A549 (cell line): Measurements from ENCODE around the gene PPP1R9B. TPM values are rescaled to one million over a fixed set of nuclear protein-coding genes. Genes with fewer than 3 reads are reported as not detected.

Source experiments
- ATAC-seq, 2 experiments: fragments of 200-7000 bp in 1 of 2; fragments of >200 bp in 1 of 2; cut with Nextera tagmentation in 1 of 2; cut with Tn5 transposase in 1 of 2; 3 replicates each; pipeline versions ENCODE4 v1.8.0 to v1.9.1; 2018 to 2020; ENCODE audit warnings: mild to moderate bottlenecking in 1 of 2, moderate library complexity in 1 of 2
- CTCF ChIA-PET: fragments of 300-600 bp; sonication (Branson Sonifier 250); formaldehyde crosslinking; extraction: SDS; loops from one replicate; lab custom pipeline; 2021; ENCODE audit warnings: antibody characterized with exemption, inconsistent platforms; lab: Yijun Ruan, JAX
- POLR2A ChIA-PET: fragments of 350-600 bp; formaldehyde crosslinking; extraction: SDS; loops from one replicate; lab custom pipeline; 2021; ENCODE audit warnings: antibody characterized with exemption, inconsistent platforms; lab: Yijun Ruan, JAX
- DNase-seq, 2 experiments: peaks; one replicate each; pipeline versions ENCODE4 v3.0.0 to v3.0.0-alpha.2; 2011 to 2016; ENCODE audit warnings: low read depth in 1 of 2, low spot score in 1 of 2
- FAIRE-seq: peaks from 2 replicates; lab custom pipeline; 2011; peaks lifted over from hg19 to GRCh38; lab: Jason Lieb, UNC
- H3K27ac ChIP-seq, 2 experiments: fragments of >200 bp; sonication (Bioruptor Twin); formaldehyde crosslinking; 3 replicates each; pipeline ENCODE4 v1.5.1; 2016 to 2017
- H3K4me1 ChIP-seq: fragments of >200 bp; sonication (Bioruptor Twin); formaldehyde crosslinking; 3 replicates; pipeline ENCODE4 v1.6.1; 2016
- H3K4me2 ChIP-seq: fragments of >200 bp; sonication (Bioruptor Twin); formaldehyde crosslinking; 3 replicates; pipeline ENCODE4 v1.6.1; 2016
- H3K4me3 ChIP-seq: fragments of >200 bp; sonication (Bioruptor Twin); formaldehyde crosslinking; 3 replicates; pipeline ENCODE4 v1.5.1; 2016
- H3K9me3 ChIP-seq: fragments of >200 bp; sonication (Bioruptor Twin); formaldehyde crosslinking; 3 replicates; pipeline ENCODE4 v1.6.1; 2016
- ATOH8 ChIP-seq: fragments of 250-450 bp; sonication (Bioruptor Pico); IDR thresholded peaks from 2 replicates; pipeline ENCODE4 v1.5.0; 2020; ENCODE audit warnings: low read depth, mild to moderate bottlenecking, moderate library complexity
- CEBPB ChIP-seq, 2 experiments: fragments of >200 bp in 1 of 2; sonication (Bioruptor Twin) in 1 of 2; formaldehyde crosslinking in 1 of 2; IDR thresholded peaks; 2 replicates each; pipeline ENCODE4 v1.6.1; 2012 to 2016
- CTCF ChIP-seq: fragments of >200 bp; sonication (Bioruptor Twin); formaldehyde crosslinking; IDR thresholded peaks from 3 replicates; pipeline ENCODE4 v1.5.1; 2016
- EP300 ChIP-seq, 2 experiments: fragments of >200 bp; sonication (Bioruptor Twin); formaldehyde crosslinking; IDR thresholded peaks; 2 replicates in 1 of 2; 3 replicates in 1 of 2; pipeline ENCODE4 v1.6.1; 2016 to 2017
- FOSL2 ChIP-seq, 2 experiments: fragments of 450-650 bp in 1 of 2; fragments of >200 bp in 1 of 2; sonication (Bioruptor Twin) in 1 of 2; formaldehyde crosslinking; IDR thresholded peaks; 2 replicates each; pipeline versions ENCODE4 v1.5.0 to v1.6.1; 2016 to 2020; ENCODE audit warnings: mild to moderate bottlenecking in 1 of 2, moderate library complexity in 1 of 2
- GATA3 ChIP-seq: IDR thresholded peaks from 2 replicates; pipeline ENCODE4 v1.6.1; 2012; ENCODE audit warnings: borderline replicate concordance
- HOXB5 ChIP-seq: fragments of 250-450 bp; sonication (Bioruptor Pico); IDR thresholded peaks from 2 replicates; pipeline ENCODE4 v1.5.0; 2020; ENCODE audit warnings: mild to moderate bottlenecking, moderate library complexity
- JUN ChIP-seq, 2 experiments: fragments of >200 bp; sonication (Bioruptor Twin); formaldehyde crosslinking; IDR thresholded peaks; 2 replicates in 1 of 2; 3 replicates in 1 of 2; pipeline ENCODE4 v1.6.1; 2016 to 2017
- JUNB ChIP-seq: fragments of >200 bp; sonication (Bioruptor Twin); formaldehyde crosslinking; IDR thresholded peaks from 2 replicates; pipeline ENCODE4 v1.6.1; 2016
- MAFK ChIP-seq: fragments of 450-650 bp; IDR thresholded peaks from 2 replicates; pipeline ENCODE4 v1.6.1; 2014; ENCODE audit not compliant: partially characterized antibody
- MAX ChIP-seq: IDR thresholded peaks from 2 replicates; pipeline ENCODE4 v1.6.1; 2012
- MAZ ChIP-seq: fragments of 150-350 bp; IDR thresholded peaks from 2 replicates; pipeline ENCODE4 v1.6.1; 2014; ENCODE audit warnings: antibody characterized with exemption, low read depth, low read length, borderline replicate concordance
- NPAS2 ChIP-seq: fragments of 250-450 bp; sonication (Bioruptor Pico); IDR thresholded peaks from 2 replicates; pipeline ENCODE4 v1.8.0; 2022; ENCODE audit warnings: mild to moderate bottlenecking, moderate library complexity, borderline replicate concordance
- PBX3 ChIP-seq: IDR thresholded peaks from 2 replicates; pipeline ENCODE4 v1.6.1; 2012
- POLR2A ChIP-seq: IDR thresholded peaks from 2 replicates; pipeline ENCODE4 v1.6.1; 2012; ENCODE audit warnings: mild to moderate bottlenecking, low read length
- POLR2AphosphoS2 ChIP-seq: conservative IDR thresholded peaks from 2 replicates; pipeline ENCODE4 v1.6.1; 2012; ENCODE audit warnings: low read length, improper control_type of control experiment, inconsistent platforms
- RAD21 ChIP-seq, 2 experiments: fragments of >200 bp in 1 of 2; sonication (Bioruptor Twin) in 1 of 2; formaldehyde crosslinking in 1 of 2; IDR thresholded peaks in 1 of 2; conservative IDR thresholded peaks in 1 of 2; 2 replicates in 1 of 2; 3 replicates in 1 of 2; pipeline ENCODE4 v1.6.1; 2012 to 2018; ENCODE audit warnings: inconsistent platforms in 1 of 2
- REST ChIP-seq: fragments of 200-600 bp; sonication (generic); IDR thresholded peaks from 2 replicates; pipeline ENCODE4 v1.6.1; 2016; ENCODE audit warnings: antibody characterized with exemption, mild to moderate bottlenecking, moderate library complexity
- RFX5 ChIP-seq: fragments of 450-650 bp; IDR thresholded peaks from 2 replicates; pipeline ENCODE4 v1.7.1; 2014; ENCODE audit warnings: antibody characterized with exemption, mild to moderate bottlenecking, moderate library complexity
- SMC3 ChIP-seq: fragments of >200 bp; sonication (Bioruptor Twin); formaldehyde crosslinking; IDR thresholded peaks from 3 replicates; pipeline ENCODE4 v1.6.1; 2018; ENCODE audit warnings: inconsistent platforms
- SREBF2 ChIP-seq: fragments of 450-650 bp; IDR thresholded peaks from 2 replicates; pipeline ENCODE4 v1.6.1; 2014; ENCODE audit warnings: mild to moderate bottlenecking, moderate library complexity
- TP53 ChIP-seq: fragments of 250-450 bp; sonication (Bioruptor Pico); IDR thresholded peaks from 2 replicates; pipeline ENCODE4 v1.5.0; 2021; ENCODE audit warnings: mild to moderate bottlenecking, moderate library complexity
- WGBS: methylation state at CpG from one replicate; pipeline ENCODE4 v1.1.6; 2017; ENCODE audit errors: missing lambda C conversion rate; 5-methylcytosine and 5-hydroxymethylcytosine counted together
- polyA plus RNA-seq, 4 experiments: library from polyadenylated mRNA; depleted of rRNA in 3 of 4; stranded (reverse); fragments of >200 nt; fragmentation: RNase III in 1 of 4; extraction: RNeasy Plus Mini Kit Qiagen cat#74134 plus additional on column Dnase treatment in 1 of 4; gene quantifications; 2 replicates in 3 of 4; 3 replicates in 1 of 4; pipeline ENCODE4 v1.2.3, GENCODE V29; 2011 to 2017

PPP1R9B gene
- polyA plus RNA-seq, 2 of the 4 experiments (the other 2 are of a cell fraction), result 22.0 to 40.6 TPM

GRCh38 chr17:50139950-50140885, 10.3 kb downstream of the PPP1R9B start:
- H3K4me2 ChIP-seq, result no peak overlapping the region
- H3K4me1 ChIP-seq, result peaks cover 18% of the 10 kb centered on the region
- FAIRE-seq (no peak), DNase-seq (peak; percentile 89 to 91), ATAC-seq (peak; percentile 66 to 89)
- no peaks in the 10 kb centered on the region for H3K9me3 ChIP-seq
- ChIA-PET POLR2A (interaction anchor here (0.6 to 1.8 kb wide), 2 partner anchors 11 to 143 kb away, joined by 4 to 10 read pairs; no protein-coding TSS in a partner anchor), CTCF (interaction anchor here (0.6 to 60.2 kb wide), 17 partner anchors 8 to 256 kb away, joined by 3 to 1356 read pairs (median 10); partner anchors contain the start of genes COL1A1, PDK2, PPP1R9B and SAMD14)
- H3K27ac ChIP-seq, result no peak overlapping the region
- no peak for TF ChIP-seq FOSL2 (IDR thresholded peaks at IDR 0.05)
- TF ChIP-seq FOSL2 (CRISPR knock-in tag; IDR thresholded peaks at IDR 0.05), result peak; percentile 45; the same call in 1 of the 2 replicates
- peak; percentile 62 to 69; a peak in 4 of 5 replicates for TF ChIP-seq RAD21 (conservative IDR thresholded peaks at IDR 0.05 in 1 of 2, IDR thresholded peaks at IDR 0.05 in 1 of 2)
- peak; percentile 80; the same call in 1 of the 2 replicates for TF ChIP-seq MAZ
- TF ChIP-seq JUNB, result no peak
- TF ChIP-seq CTCF, result peak; percentile 90
- peak; percentile 61; the same call in 1 of the 2 replicates for TF ChIP-seq MAX
- peak; percentile 70 for TF ChIP-seq SMC3
- no peak for TF ChIP-seq POLR2AphosphoS2
- TF ChIP-seq JUN (IDR thresholded peaks at IDR 0.05), result peak in 1 of 2 experiments; percentile 46; a peak in 1 of 5 replicates
- TF ChIP-seq HOXB5 (CRISPR knock-in tag), result no peak
- no peak for TF ChIP-seq RFX5
- 58% methylated on average over 19 of the region's 19 CpGs for WGBS
- H3K4me3 ChIP-seq, result no peak overlapping the region

- DNase-seq (no peak), FAIRE-seq (no peak)
- CTCF ChIA-PET, result interaction anchor here (0.8 to 60.2 kb wide), 16 partner anchors 8 to 339 kb away, joined by 3 to 1356 read pairs (median 15); partner anchors contain the start of genes COL1A1, PDK2, PPP1R9B and RSAD1
- no peak for TF ChIP-seq NPAS2 (CRISPR knock-in tag)
- no peak for TF ChIP-seq REST
- no peak for TF ChIP-seq POLR2A
- TF ChIP-seq MAZ, result no peak
- no peak for TF ChIP-seq EP300 (IDR thresholded peaks at IDR 0.05)
- TF ChIP-seq MAFK, result no peak
- no peak for TF ChIP-seq FOSL2 (IDR thresholded peaks at IDR 0.05)
- TF ChIP-seq FOSL2 (CRISPR knock-in tag; IDR thresholded peaks at IDR 0.05), result no peak
- no peak for TF ChIP-seq ATOH8 (CRISPR knock-in tag)
- TF ChIP-seq SREBF2, result no peak
- no peak for TF ChIP-seq CEBPB (IDR thresholded peaks at IDR 0.05)
- TF ChIP-seq PBX3, result no peak
- no peak for TF ChIP-seq TP53 (CRISPR knock-in tag)
- no peak for TF ChIP-seq POLR2AphosphoS2
- no peak for TF ChIP-seq GATA3
- no peak for TF ChIP-seq JUNB
- TF ChIP-seq CTCF, result no peak
Measured at GRCh38 chr17:50139185-50139783, 11.2 kb downstream of the PPP1R9B start.

More at GRCh38 chr17:50139185-50139783, 11.2 kb downstream of the PPP1R9B start:
- POLR2A ChIA-PET, result interaction anchor here (0.6 to 1.8 kb wide), 3 partner anchors 10 to 144 kb away, joined by 3 to 10 read pairs (median 4); no protein-coding TSS in a partner anchor
- WGBS, result 87% methylated on average over 15 of the region's 15 CpGs
- Histone ChIP-seq H3K4me1 (peaks cover 20% of the 10 kb centered on the region), H3K4me2 (no peak overlapping the region), H3K9me3 (no peaks in the 10 kb centered on the region), H3K4me3 (no peak overlapping the region), H3K27ac (no peak overlapping the region)
- ATAC-seq, result no peak
